ENCODE measurements around the gene OR52E4.

DNA sequence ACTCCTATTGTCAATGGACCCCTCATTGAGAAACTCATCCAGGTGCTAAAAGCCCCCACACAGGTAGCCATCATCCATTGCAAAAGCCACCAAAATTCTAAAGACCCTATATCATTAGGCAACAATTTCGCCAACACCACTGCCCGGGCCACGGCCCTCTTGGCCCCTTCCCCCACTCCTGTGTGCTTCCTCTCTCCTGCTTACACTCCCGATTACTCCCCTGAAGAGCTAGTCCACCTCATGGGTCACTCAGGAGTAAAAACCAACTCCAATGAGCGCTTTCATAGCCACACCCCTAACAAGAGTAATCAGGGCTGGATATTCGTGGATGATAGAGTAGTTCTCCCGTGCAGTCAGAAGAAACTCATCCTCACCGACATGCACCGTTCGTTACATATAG lies 52.7 kb downstream of the OR52E4 start:
- TF ChIP-seq, protein P1, sequence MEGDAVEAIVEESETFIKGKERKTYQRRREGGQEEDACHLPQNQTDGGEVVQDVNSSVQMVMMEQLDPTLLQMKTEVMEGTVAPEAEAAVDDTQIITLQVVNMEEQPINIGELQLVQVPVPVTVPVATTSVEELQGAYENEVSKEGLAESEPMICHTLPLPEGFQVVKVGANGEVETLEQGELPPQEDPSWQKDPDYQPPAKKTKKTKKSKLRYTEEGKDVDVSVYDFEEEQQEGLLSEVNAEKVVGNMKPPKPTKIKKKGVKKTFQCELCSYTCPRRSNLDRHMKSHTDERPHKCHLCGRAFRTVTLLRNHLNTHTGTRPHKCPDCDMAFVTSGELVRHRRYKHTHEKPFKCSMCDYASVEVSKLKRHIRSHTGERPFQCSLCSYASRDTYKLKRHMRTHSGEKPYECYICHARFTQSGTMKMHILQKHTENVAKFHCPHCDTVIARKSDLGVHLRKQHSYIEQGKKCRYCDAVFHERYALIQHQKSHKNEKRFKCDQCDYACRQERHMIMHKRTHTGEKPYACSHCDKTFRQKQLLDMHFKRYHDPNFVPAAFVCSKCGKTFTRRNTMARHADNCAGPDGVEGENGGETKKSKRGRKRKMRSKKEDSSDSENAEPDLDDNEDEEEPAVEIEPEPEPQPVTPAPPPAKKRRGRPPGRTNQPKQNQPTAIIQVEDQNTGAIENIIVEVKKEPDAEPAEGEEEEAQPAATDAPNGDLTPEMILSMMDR (tag by site-specific recombination; IDR thresholded peaks at IDR 0.05): no peak
- no peak for TF ChIP-seq ZNF670 (tag by site-specific recombination; IDR thresholded peaks at IDR 0.05; ENCODE audit: low read depth)
- TF ChIP-seq ZNF426 (tag by site-specific recombination; IDR thresholded peaks at IDR 0.05): no peak
- no peak for TF ChIP-seq BCL11A (tag by site-specific recombination; IDR thresholded peaks at IDR 0.05; ENCODE audit: low read depth)
- TF ChIP-seq, protein P2, sequence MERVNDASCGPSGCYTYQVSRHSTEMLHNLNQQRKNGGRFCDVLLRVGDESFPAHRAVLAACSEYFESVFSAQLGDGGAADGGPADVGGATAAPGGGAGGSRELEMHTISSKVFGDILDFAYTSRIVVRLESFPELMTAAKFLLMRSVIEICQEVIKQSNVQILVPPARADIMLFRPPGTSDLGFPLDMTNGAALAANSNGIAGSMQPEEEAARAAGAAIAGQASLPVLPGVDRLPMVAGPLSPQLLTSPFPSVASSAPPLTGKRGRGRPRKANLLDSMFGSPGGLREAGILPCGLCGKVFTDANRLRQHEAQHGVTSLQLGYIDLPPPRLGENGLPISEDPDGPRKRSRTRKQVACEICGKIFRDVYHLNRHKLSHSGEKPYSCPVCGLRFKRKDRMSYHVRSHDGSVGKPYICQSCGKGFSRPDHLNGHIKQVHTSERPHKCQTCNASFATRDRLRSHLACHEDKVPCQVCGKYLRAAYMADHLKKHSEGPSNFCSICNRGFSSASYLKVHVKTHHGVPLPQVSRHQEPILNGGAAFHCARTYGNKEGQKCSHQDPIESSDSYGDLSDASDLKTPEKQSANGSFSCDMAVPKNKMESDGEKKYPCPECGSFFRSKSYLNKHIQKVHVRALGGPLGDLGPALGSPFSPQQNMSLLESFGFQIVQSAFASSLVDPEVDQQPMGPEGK (tag by site-specific recombination; IDR thresholded peaks at IDR 0.05): no peak

Data from HEK293 (cell line).